ENCODE measurements around the gene CHDH. TPM values are rescaled to one million over a fixed set of nuclear protein-coding genes. Genes with fewer than 3 reads are reported as not detected.

Gene CHDH
- total RNA-seq, 1 experiment from 2014 or later = 28.5 TPM

GRCh38 chr3:53841296-53841695 lies 4.9 kb downstream of the CHDH start:
- Mint-ChIP-seq H3K4me1 (ENCODE audit: low read depth, unreplicated experiment) (peaks cover 56% of the 10 kb centered on the region), H3K27me3 (ENCODE audit: unreplicated experiment) (no peaks in the 10 kb centered on the region), H3K27ac (ENCODE audit: unreplicated experiment) (no peak overlapping the region), H3K36me3 (ENCODE audit: insufficient read depth, unreplicated experiment) (peaks cover 30% of the 10 kb centered on the region), H3K9me3 (ENCODE audit: low read depth, unreplicated experiment) (no peaks in the 10 kb centered on the region), H3K4me3 (ENCODE audit: low read depth, unreplicated experiment) (no peak overlapping the region)
- TF ChIP-seq CTCF (IDR thresholded peaks at IDR 0.05; ENCODE audit: unreplicated experiment) = no peak
- intact Hi-C loops (cut with micrococcal nuclease; ENCODE audit: unreplicated experiment) = no loop called here
- DNase-seq = peak; percentile 14
- CTCF ChIA-PET = interaction anchor here (1.0 kb wide), 1 partner anchor 78 kb away, joined by 3 read pairs; no protein-coding TSS in a partner anchor
- no TSS peak for BruUV-seq (replicated peaks)

- peaks cover 24% of the 10 kb centered on the region for H3K4me1 Mint-ChIP-seq (ENCODE audit: low read depth, unreplicated experiment)
- no TSS peak for BruUV-seq (replicated peaks)
- no peak for TF ChIP-seq CTCF (IDR thresholded peaks at IDR 0.05; ENCODE audit: unreplicated experiment)
- no peak for DNase-seq
- no peak overlapping the region for H3K27ac Mint-ChIP-seq (ENCODE audit: unreplicated experiment)
- peaks cover 16% of the 10 kb centered on the region for H3K36me3 Mint-ChIP-seq (ENCODE audit: insufficient read depth, unreplicated experiment)
- no peaks in the 10 kb centered on the region for H3K27me3 Mint-ChIP-seq (ENCODE audit: unreplicated experiment)
- CTCF ChIA-PET = no interaction called here
- no peak overlapping the region for H3K4me3 Mint-ChIP-seq (ENCODE audit: low read depth, unreplicated experiment)
- intact Hi-C loops (cut with micrococcal nuclease; ENCODE audit: unreplicated experiment) = no loop called here
- no peaks in the 10 kb centered on the region for H3K9me3 Mint-ChIP-seq (ENCODE audit: low read depth, unreplicated experiment)
Measured at GRCh38 chr3:53837331-53837730, 8.9 kb downstream of the CHDH start.

- CTCF ChIA-PET = no interaction called here
Measured at GRCh38 chr3:53836084-53836872, 9.9 kb downstream of the CHDH start.

GRCh38 chr3:53835257-53835656 lies 11.0 kb downstream of the CHDH start:
- no peak overlapping the region for H3K27ac Mint-ChIP-seq (ENCODE audit: unreplicated experiment)
- CTCF ChIA-PET = no interaction called here
- BruUV-seq (replicated peaks) = no TSS peak

More at GRCh38 chr3:53836084-53836872, 9.9 kb downstream of the CHDH start:
- TF ChIP-seq CTCF (IDR thresholded peaks at IDR 0.05; ENCODE audit: unreplicated experiment) = no peak
- Mint-ChIP-seq H3K36me3 (ENCODE audit: insufficient read depth, unreplicated experiment) (peaks cover 17% of the 10 kb centered on the region), H3K9me3 (ENCODE audit: low read depth, unreplicated experiment) (no peaks in the 10 kb centered on the region), H3K27ac (ENCODE audit: unreplicated experiment) (no peak overlapping the region), H3K4me3 (ENCODE audit: low read depth, unreplicated experiment) (no peak overlapping the region), H3K27me3 (ENCODE audit: unreplicated experiment) (no peaks in the 10 kb centered on the region), H3K4me1 (ENCODE audit: low read depth, unreplicated experiment) (peaks cover 15% of the 10 kb centered on the region)
- no peak for DNase-seq
- no TSS peak for BruUV-seq (replicated peaks)
- intact Hi-C loops (cut with micrococcal nuclease; ENCODE audit: unreplicated experiment) = no loop called here

More at GRCh38 chr3:53835257-53835656, 11.0 kb downstream of the CHDH start:
- TF ChIP-seq CTCF (IDR thresholded peaks at IDR 0.05; ENCODE audit: unreplicated experiment) = no peak
- Mint-ChIP-seq H3K4me1 (ENCODE audit: low read depth, unreplicated experiment) (peaks cover 11% of the 10 kb centered on the region), H3K36me3 (ENCODE audit: insufficient read depth, unreplicated experiment) (peaks cover 17% of the 10 kb centered on the region), H3K9me3 (ENCODE audit: low read depth, unreplicated experiment) (no peaks in the 10 kb centered on the region), H3K4me3 (ENCODE audit: low read depth, unreplicated experiment) (no peak overlapping the region), H3K27me3 (ENCODE audit: unreplicated experiment) (no peaks in the 10 kb centered on the region)
- DNase-seq = no peak
- intact Hi-C loops (cut with micrococcal nuclease; ENCODE audit: unreplicated experiment) = no loop called here

Measured in Calu3 (cell line).